ENCODE results near the gene CIDEA. TPM values are rescaled to one million over a fixed set of nuclear protein-coding genes. Genes with fewer than 3 reads are reported as not detected.

The CIDEA gene
- total RNA-seq, 4 donors from 2014 or later: 132 to 584 (median 435) TPM

- DNase-seq (ENCODE audit: low spot score) (no peak), ATAC-seq (ENCODE audit: low FRiP score) (no peak)
- TF ChIP-seq CTCF (IDR thresholded peaks at IDR 0.05): no peak
These were observed 59.5 kb downstream of the CIDEA start for GRCh38 chr18:12313530-12314245.

DNA sequence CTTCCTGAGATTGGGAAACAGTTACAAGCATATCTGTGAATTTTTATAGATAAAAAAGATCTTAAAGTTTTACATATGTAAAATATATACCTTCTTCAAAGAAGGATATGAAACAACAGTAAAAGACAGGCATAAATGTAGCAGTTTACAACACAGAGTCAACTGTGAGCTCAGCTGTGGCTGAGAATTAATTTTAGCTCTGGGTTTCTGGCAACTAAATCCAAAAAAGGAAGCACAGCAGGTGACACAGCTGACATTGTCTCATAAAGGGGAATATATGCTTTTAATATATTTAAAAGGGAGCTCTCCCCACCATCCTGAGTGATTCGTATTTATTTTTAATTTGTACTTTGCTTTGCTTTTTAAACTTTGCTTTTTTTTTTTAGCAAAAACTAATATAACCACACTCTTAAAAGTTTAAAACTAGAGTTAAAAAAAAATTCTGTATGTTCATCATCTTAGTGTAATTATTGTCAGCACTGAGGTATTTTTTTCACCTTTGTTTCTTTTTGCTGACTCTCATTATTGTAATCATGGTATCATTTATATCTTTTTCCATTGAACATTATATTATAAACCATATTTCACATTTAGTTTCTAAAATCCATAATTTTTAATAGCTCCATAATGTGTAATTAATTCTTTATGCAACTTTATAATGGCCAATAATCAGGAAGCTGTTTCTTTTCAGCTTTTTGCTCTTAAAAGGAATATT is 60.6 kb downstream of the CIDEA start:
- DNase-seq (ENCODE audit: low spot score): no peak
- no peak for ATAC-seq (ENCODE audit: low FRiP score)
- TF ChIP-seq CTCF (IDR thresholded peaks at IDR 0.05): no peak

GRCh38 chr18:12315490-12315889 is 61.3 kb downstream of the CIDEA start:
- DNase-seq (ENCODE audit: low spot score): no peak
- TF ChIP-seq CTCF (IDR thresholded peaks at IDR 0.05): no peak
- no peak for ATAC-seq (ENCODE audit: low FRiP score)

- DNase-seq (ENCODE audit: low spot score) (no peak), ATAC-seq (ENCODE audit: low FRiP score) (peak; percentile 29)
- no peak for TF ChIP-seq CTCF (IDR thresholded peaks at IDR 0.05)
These were observed 61.8 kb downstream of the CIDEA start for GRCh38 chr18:12315911-12316310.

GRCh38 chr18:12317664-12318333 is 63.6 kb downstream of the CIDEA start:
- TF ChIP-seq CTCF (IDR thresholded peaks at IDR 0.05): no peak
- ATAC-seq (ENCODE audit: low FRiP score) (peak; percentile 55), DNase-seq (ENCODE audit: low spot score) (no peak)

GRCh38 chr18:12318334-12318697 is 64.2 kb downstream of the CIDEA start:
- no peak for DNase-seq (ENCODE audit: low spot score)
- TF ChIP-seq CTCF (IDR thresholded peaks at IDR 0.05): no peak
- ATAC-seq (ENCODE audit: low FRiP score): no peak
